Measurements from ENCODE around the gene MRPS26.

Gene MRPS26

DNA sequence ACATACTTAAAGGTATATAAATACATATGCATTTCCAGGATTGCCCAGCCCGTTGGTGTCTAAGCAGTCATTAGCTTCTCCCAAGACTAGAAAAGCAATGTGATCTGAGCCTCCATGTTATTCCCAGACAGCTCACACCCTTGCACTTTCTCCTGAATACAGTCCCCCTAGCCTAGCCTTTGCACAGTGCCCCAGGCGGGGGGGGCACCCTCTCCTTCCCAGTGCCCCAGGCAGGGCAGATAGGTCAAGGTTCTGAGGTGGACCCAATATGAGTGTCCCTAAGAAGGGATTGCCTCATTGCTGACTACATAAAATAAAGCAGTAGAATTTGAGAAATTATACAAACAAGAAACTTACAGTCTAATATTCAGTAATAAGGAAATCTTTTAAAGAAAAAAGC lies 17.9 kb upstream of the MRPS26 start:
- H3K36me3 ChIP-seq (ENCODE audit: insufficient read depth), result no peaks in the 10 kb centered on the region
- H3K9ac ChIP-seq, result no peak overlapping the region
- H3K4me1 ChIP-seq (ENCODE audit: low read depth, poor library complexity, severe bottlenecking), result no peaks in the 10 kb centered on the region
- no peak overlapping the region for H3K4me3 ChIP-seq (IDR thresholded peaks at IDR 0.05; ENCODE audit: insufficient read depth, low read depth, low read length)
- H2AFZ ChIP-seq (ENCODE audit: low read depth), result no peak overlapping the region
- H3K79me2 ChIP-seq (ENCODE audit: insufficient read depth, low read depth), result no peaks in the 10 kb centered on the region
- no peaks in the 10 kb centered on the region for H4K20me1 ChIP-seq (ENCODE audit: insufficient read depth)
- no peak for TF ChIP-seq CTCF (conservative IDR thresholded peaks at IDR 0.05; ENCODE audit: low read depth, low read length)
- no peak overlapping the region for H3K4me2 ChIP-seq
- no peaks in the 10 kb centered on the region for H3K27me3 ChIP-seq (ENCODE audit: insufficient read depth, low read depth)
- H3K27ac ChIP-seq, result no peak overlapping the region

DNA sequence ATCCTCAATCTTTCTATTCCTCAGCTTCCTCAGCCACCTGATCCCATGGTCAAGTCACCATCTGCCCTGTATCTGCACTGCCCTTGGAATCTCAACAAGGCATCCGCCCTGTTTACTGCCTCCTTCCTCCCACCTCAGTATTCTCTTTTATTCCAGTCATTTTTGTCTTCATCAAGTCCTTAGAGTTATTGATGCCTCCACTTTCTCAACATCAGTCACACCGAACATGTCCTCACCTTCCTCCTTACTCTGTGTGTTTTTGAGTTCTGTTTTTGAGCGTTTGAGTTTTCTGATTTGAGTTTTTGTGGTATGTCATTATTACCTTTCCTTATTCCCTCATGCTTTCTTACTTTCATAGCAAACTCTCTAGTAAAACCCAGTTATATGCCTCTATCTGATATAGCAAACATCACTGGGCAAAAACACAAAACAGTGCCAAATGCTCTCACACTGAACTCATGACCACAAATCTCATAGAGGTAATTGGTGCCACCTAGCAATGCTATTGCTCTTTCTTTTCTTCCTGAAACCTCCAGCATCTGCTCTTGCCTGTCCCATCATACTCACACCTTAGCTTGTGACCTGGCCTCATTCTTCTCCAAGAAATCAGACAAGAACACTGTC lies 14.2 kb upstream of the MRPS26 start:
- Histone ChIP-seq H3K9ac (no peak overlapping the region), H3K79me2 (ENCODE audit: insufficient read depth, low read depth) (no peaks in the 10 kb centered on the region), H3K27me3 (ENCODE audit: insufficient read depth, low read depth) (no peaks in the 10 kb centered on the region), H3K4me2 (no peak overlapping the region), H3K27ac (no peak overlapping the region), H2AFZ (ENCODE audit: low read depth) (no peak overlapping the region), H3K4me3 (IDR thresholded peaks at IDR 0.05; ENCODE audit: insufficient read depth, low read depth, low read length) (no peak overlapping the region), H4K20me1 (ENCODE audit: insufficient read depth) (no peaks in the 10 kb centered on the region), H3K4me1 (ENCODE audit: low read depth, poor library complexity, severe bottlenecking) (no peaks in the 10 kb centered on the region), H3K36me3 (ENCODE audit: insufficient read depth) (no peaks in the 10 kb centered on the region)
- TF ChIP-seq CTCF (conservative IDR thresholded peaks at IDR 0.05; ENCODE audit: low read depth, low read length), result no peak

DNA sequence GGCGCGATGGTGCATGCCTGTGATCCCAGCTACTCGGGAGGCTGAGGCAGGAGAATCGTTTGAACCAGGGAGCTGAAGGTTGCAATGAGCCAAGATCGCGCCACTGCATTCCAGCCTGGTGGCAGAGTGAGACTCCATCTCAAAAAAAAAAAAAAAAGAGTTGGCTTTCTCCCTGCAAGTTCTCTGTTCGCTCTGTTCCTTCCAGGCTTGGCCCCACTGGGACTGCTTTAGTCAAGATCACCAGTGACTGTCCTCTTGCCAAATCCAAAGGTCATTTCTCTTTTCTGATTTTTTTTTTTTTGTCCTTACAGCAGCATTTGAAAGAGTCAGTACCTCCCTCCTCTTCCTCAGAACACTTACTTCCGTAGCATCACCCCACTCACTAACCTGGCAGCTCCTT lies 13.2 kb upstream of the MRPS26 start:
- no peaks in the 10 kb centered on the region for H3K79me2 ChIP-seq (ENCODE audit: insufficient read depth, low read depth)
- H4K20me1 ChIP-seq (ENCODE audit: insufficient read depth), result no peaks in the 10 kb centered on the region
- no peak overlapping the region for H3K4me3 ChIP-seq (IDR thresholded peaks at IDR 0.05; ENCODE audit: insufficient read depth, low read depth, low read length)
- no peaks in the 10 kb centered on the region for H3K36me3 ChIP-seq (ENCODE audit: insufficient read depth)
- no peak for TF ChIP-seq CTCF (conservative IDR thresholded peaks at IDR 0.05; ENCODE audit: low read depth, low read length)
- H2AFZ ChIP-seq (ENCODE audit: low read depth), result no peak overlapping the region
- no peak overlapping the region for H3K4me2 ChIP-seq
- no peaks in the 10 kb centered on the region for H3K4me1 ChIP-seq (ENCODE audit: low read depth, poor library complexity, severe bottlenecking)
- no peak overlapping the region for H3K27ac ChIP-seq
- H3K9ac ChIP-seq, result no peak overlapping the region
- H3K27me3 ChIP-seq (ENCODE audit: insufficient read depth, low read depth), result no peaks in the 10 kb centered on the region

GRCh38 chr20:3037654-3038053 lies 8.2 kb upstream of the MRPS26 start:
- no peak for TF ChIP-seq CTCF (conservative IDR thresholded peaks at IDR 0.05; ENCODE audit: low read depth, low read length)
- no peak overlapping the region for H3K4me2 ChIP-seq
- no peak overlapping the region for H2AFZ ChIP-seq (ENCODE audit: low read depth)
- H3K79me2 ChIP-seq (ENCODE audit: insufficient read depth, low read depth), result no peaks in the 10 kb centered on the region
- no peak overlapping the region for H3K9ac ChIP-seq
- no peaks in the 10 kb centered on the region for H3K27me3 ChIP-seq (ENCODE audit: insufficient read depth, low read depth)
- no peaks in the 10 kb centered on the region for H3K36me3 ChIP-seq (ENCODE audit: insufficient read depth)
- H4K20me1 ChIP-seq (ENCODE audit: insufficient read depth), result no peaks in the 10 kb centered on the region
- H3K4me1 ChIP-seq (ENCODE audit: low read depth, poor library complexity, severe bottlenecking), result no peaks in the 10 kb centered on the region
- H3K27ac ChIP-seq, result no peak overlapping the region
- no peak overlapping the region for H3K4me3 ChIP-seq (IDR thresholded peaks at IDR 0.05; ENCODE audit: insufficient read depth, low read depth, low read length)
